Measurements from ENCODE around the gene WNT8A.
A peak's percentile ranks its signal among the peaks of the same experiment; 100 is the strongest.

The WNT8A gene

GRCh38 chr5:138105709-138106108, 21.9 kb downstream of the WNT8A start:
- H3K36me3 Mint-ChIP-seq (ENCODE audit: low read depth), result no peaks in the 10 kb centered on the region
- H3K27me3 Mint-ChIP-seq (ENCODE audit: low read depth), result peaks cover 19% of the 10 kb centered on the region
- peaks cover 15% of the 10 kb centered on the region for H3K4me1 Mint-ChIP-seq
- no peak overlapping the region for H3K27ac Mint-ChIP-seq
- no peak overlapping the region for H3K4me3 Mint-ChIP-seq
- H3K9me3 Mint-ChIP-seq, result no peaks in the 10 kb centered on the region
- TF ChIP-seq, protein P1, sequence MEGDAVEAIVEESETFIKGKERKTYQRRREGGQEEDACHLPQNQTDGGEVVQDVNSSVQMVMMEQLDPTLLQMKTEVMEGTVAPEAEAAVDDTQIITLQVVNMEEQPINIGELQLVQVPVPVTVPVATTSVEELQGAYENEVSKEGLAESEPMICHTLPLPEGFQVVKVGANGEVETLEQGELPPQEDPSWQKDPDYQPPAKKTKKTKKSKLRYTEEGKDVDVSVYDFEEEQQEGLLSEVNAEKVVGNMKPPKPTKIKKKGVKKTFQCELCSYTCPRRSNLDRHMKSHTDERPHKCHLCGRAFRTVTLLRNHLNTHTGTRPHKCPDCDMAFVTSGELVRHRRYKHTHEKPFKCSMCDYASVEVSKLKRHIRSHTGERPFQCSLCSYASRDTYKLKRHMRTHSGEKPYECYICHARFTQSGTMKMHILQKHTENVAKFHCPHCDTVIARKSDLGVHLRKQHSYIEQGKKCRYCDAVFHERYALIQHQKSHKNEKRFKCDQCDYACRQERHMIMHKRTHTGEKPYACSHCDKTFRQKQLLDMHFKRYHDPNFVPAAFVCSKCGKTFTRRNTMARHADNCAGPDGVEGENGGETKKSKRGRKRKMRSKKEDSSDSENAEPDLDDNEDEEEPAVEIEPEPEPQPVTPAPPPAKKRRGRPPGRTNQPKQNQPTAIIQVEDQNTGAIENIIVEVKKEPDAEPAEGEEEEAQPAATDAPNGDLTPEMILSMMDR (IDR thresholded peaks at IDR 0.05; ENCODE audit: unreplicated experiment in 3 of 3), result no peak

DNA sequence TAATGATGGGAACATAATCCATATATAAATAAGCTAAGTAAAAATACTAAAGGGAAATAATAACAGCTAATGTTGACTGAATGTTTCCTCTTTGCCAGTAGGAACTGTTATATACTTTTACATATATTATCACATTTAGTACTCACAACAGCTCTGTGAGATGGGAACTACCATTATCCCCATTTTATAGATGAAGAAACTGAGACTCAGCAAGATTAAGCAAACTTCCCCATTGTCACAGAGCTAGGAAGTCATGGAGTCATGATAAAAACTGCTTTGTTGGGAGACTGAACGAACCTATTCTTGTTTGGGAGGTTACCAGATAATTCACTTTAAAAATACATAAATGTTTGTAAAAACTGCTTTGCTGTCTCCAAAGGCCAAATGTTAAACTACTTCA, 23.4 kb downstream of the WNT8A start:
- Mint-ChIP-seq H3K4me1 (peaks cover 17% of the 10 kb centered on the region), H3K27ac (peak overlapping the region in 2 of 3 experiments; percentile 17 to 30), H3K4me3 (no peak overlapping the region), H3K36me3 (ENCODE audit: low read depth) (no peaks in the 10 kb centered on the region), H3K9me3 (no peaks in the 10 kb centered on the region), H3K27me3 (ENCODE audit: low read depth) (peaks cover 10% of the 10 kb centered on the region)
- TF ChIP-seq, protein P1 (IDR thresholded peaks at IDR 0.05; ENCODE audit: unreplicated experiment in 3 of 3), result no peak

DNA sequence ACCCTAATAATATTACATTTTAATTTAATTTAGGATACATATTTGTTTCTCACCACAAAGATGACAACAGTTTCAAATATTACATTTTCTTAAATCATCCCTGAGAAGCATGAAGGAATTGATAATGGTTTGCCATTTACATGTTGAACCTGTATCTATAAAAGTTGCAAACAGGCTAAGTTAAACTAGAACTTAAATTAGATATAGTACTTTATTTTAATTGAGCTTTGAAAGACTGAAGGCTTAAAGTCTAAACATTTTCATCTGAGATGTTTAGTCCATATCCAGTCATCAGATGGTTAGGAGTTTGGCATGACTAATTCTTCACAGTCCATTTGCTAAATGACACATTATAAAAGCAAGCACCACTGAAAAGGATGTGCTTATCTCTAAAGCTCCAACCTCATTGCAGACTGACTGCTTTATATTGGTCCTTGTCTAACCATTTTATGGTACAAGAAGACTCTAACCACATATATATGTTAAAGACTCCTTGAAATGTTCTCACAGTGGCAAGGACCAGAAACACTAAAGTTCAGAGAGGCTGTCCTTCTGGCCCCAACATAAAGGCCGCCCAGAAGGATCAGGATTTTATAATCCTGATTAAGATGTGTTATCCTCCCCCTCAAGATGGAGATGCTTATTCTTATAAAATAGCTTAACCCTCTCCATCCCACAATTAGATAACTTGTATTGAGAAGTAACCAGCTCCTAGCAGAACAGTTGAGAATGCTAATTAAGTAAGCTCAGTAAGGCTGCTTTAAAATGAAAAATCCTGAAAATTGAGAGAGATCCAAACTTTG, 25.8 kb downstream of the WNT8A start:
- H3K4me3 Mint-ChIP-seq, result no peak overlapping the region
- H3K27me3 Mint-ChIP-seq (ENCODE audit: low read depth), result peaks cover 3% of the 10 kb centered on the region
- no peaks in the 10 kb centered on the region for H3K36me3 Mint-ChIP-seq (ENCODE audit: low read depth)
- TF ChIP-seq, protein P1 (IDR thresholded peaks at IDR 0.05; ENCODE audit: unreplicated experiment in 3 of 3), result no peak
- peaks cover 17% of the 10 kb centered on the region for H3K4me1 Mint-ChIP-seq
- no peaks in the 10 kb centered on the region for H3K9me3 Mint-ChIP-seq
- H3K27ac Mint-ChIP-seq, result no peak overlapping the region

GRCh38 chr5:138110266-138110963, 26.6 kb downstream of the WNT8A start:
- Mint-ChIP-seq H3K4me3 (no peak overlapping the region), H3K36me3 (ENCODE audit: low read depth) (no peaks in the 10 kb centered on the region), H3K27ac (no peak overlapping the region), H3K9me3 (no peaks in the 10 kb centered on the region), H3K27me3 (ENCODE audit: low read depth) (peaks cover 3% of the 10 kb centered on the region), H3K4me1 (peaks cover 17% of the 10 kb centered on the region)
- TF ChIP-seq, protein P1 (IDR thresholded peaks at IDR 0.05; ENCODE audit: unreplicated experiment in 3 of 3), result no peak

DNA sequence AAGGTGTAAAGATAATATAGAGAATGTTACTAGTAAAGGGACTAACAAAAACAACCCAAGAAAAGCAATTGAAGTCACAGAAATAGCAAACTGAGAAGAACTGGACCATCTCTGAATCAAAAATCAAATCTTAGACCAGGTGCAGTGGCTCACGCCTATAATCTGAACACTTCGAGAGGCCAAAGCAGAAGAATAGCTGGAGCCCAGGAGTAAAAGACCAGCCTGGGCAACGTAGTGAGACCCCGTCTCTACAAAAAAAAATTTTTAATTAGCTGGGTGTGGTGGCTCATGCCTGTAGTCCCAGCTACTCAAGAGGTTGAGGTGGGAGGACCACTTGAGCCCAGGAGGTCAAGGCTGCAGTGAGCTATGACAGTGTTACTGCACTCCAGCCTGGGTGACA, 27.3 kb downstream of the WNT8A start:
- no peak overlapping the region for H3K27ac Mint-ChIP-seq
- no peak overlapping the region for H3K4me3 Mint-ChIP-seq
- no peaks in the 10 kb centered on the region for H3K9me3 Mint-ChIP-seq
- H3K4me1 Mint-ChIP-seq, result peaks cover 17% of the 10 kb centered on the region
- no peaks in the 10 kb centered on the region for H3K36me3 Mint-ChIP-seq (ENCODE audit: low read depth)
- TF ChIP-seq, protein P1 (IDR thresholded peaks at IDR 0.05; ENCODE audit: unreplicated experiment in 3 of 3), result no peak
- peaks cover 3% of the 10 kb centered on the region for H3K27me3 Mint-ChIP-seq (ENCODE audit: low read depth)
